Retinal pigment epithelial cell (primary cell): ENCODE data around the gene L3MBTL4.
"Not testable (repeated sequence)": the region's sequence is repeated elsewhere in the genome, so short reads cannot be mapped to it uniquely, and the experiment has no call there.

Experiments used
- DNase-seq: peaks from one replicate; pipeline ENCODE4 v3.0.0-alpha.2; 2010; ENCODE audit warnings: low read depth
- H3K4me3 ChIP-seq: 2 replicates; pipeline ENCODE4 v1.5.1; 2011; ENCODE audit warnings: mild to moderate bottlenecking, low read length, control low read depth, moderate library complexity
- CTCF ChIP-seq: conservative IDR thresholded peaks from 2 replicates; pipeline ENCODE4 v1.5.1; 2011; ENCODE audit warnings: low read depth, low read length, control low read depth, inconsistent platforms

L3MBTL4 gene

GRCh38 chr18:6150430-6150829 lies 264.3 kb downstream of the L3MBTL4 start:
- DNase-seq = no peak
- H3K4me3 ChIP-seq = no peak overlapping the region
- TF ChIP-seq CTCF = no peak

- H3K4me3 ChIP-seq = no peak overlapping the region
- no peak for DNase-seq
- no peak for TF ChIP-seq CTCF
Measured at GRCh38 chr18:6146307-6146661, 268.4 kb downstream of the L3MBTL4 start.

GRCh38 chr18:6145645-6146306 lies 268.9 kb downstream of the L3MBTL4 start:
- DNase-seq = no peak
- no peak overlapping the region for H3K4me3 ChIP-seq
- no peak for TF ChIP-seq CTCF

DNA sequence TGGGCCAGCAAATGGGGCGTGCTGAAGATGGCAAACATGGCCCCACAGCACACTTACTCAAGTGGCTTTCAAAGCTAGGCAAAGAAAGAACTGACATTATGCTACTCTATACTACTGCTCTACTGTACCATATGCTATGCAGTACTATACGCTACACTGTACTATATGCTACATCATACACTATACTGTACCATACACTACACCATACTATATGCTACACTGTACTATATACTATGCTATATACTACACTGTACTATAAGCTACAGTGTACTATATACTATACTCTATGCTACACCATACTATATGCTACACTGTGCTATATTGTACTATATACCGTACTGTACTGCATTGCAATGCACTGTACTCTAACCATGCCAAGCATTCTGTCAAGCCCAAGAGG lies 275.7 kb downstream of the L3MBTL4 start:
- no peak overlapping the region for H3K4me3 ChIP-seq
- no peak for DNase-seq
- TF ChIP-seq CTCF = no peak

- not testable (repeated sequence) for H3K4me3 ChIP-seq, DNase-seq
Measured at GRCh38 chr18:6135901-6136300, 278.8 kb downstream of the L3MBTL4 start.

GRCh38 chr18:6135029-6135428 lies 279.7 kb downstream of the L3MBTL4 start:
- not testable (repeated sequence) for H3K4me3 ChIP-seq, DNase-seq

GRCh38 chr18:6132751-6133368 lies 281.9 kb downstream of the L3MBTL4 start:
- no peak for TF ChIP-seq CTCF
- no peak overlapping the region for H3K4me3 ChIP-seq
- no peak for DNase-seq

DNA sequence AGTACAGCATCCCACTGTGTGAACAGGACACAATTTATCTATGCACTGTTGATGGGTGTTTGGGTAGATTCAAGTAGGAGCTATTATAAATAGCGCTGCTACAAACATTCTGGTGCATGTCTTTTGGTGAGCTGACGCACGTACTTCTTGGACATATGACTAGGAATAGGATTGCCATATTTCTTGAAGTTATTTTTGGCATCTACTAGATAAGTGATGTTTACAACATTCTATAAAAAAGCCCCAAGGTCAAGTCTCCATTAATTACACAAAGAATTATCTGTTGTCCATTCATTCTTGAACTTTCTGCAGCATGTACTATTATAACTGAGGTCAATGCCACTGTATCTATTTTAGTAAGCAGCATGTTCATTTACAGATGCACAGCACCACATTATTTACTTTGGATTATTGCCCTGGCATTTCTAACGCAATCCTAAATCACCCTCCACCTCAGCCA lies 293.9 kb downstream of the L3MBTL4 start:
- no peak for DNase-seq
- no peak overlapping the region for H3K4me3 ChIP-seq
- no peak for TF ChIP-seq CTCF
